RWPE1 (cell line): ENCODE measurements around the gene AKAP13.

Experiments used
- CTCF ChIA-PET: fragments of 350-600 bp; sonication (Branson Sonifier 250); formaldehyde crosslinking; extraction: SDS; loops from one replicate; lab custom pipeline; 2021; lab: Yijun Ruan, JAX
- POLR2A ChIA-PET: fragments of 400-600 bp; formaldehyde crosslinking; extraction: SDS; loops from one replicate; lab custom pipeline; 2020; ENCODE audit warnings: antibody characterized with exemption; ENCODE audit not compliant: low non-redundant PET; lab: Yijun Ruan, JAX
- DNase-seq: peaks from one replicate; pipeline ENCODE4 v3.0.0; 2012; ENCODE audit warnings: low spot score
- H3K27ac ChIP-seq: fragments of 450-650 bp; 2 replicates; pipeline ENCODE4 v1.5.1; 2017
- TF ChIP-seq, protein P1 (sequence below): fragments of 450-650 bp; conservative IDR thresholded peaks from 2 replicates; pipeline ENCODE4 v1.5.1; 2017; ENCODE audit warnings: low read depth, mild to moderate bottlenecking

Gene AKAP13

GRCh38 chr15:85451099-85451700 lies 70.8 kb downstream of the AKAP13 start:
- ChIA-PET CTCF (no interaction called here), POLR2A (no interaction called here)
- DNase-seq: no peak
- H3K27ac ChIP-seq: no peak overlapping the region
- TF ChIP-seq, protein P1, sequence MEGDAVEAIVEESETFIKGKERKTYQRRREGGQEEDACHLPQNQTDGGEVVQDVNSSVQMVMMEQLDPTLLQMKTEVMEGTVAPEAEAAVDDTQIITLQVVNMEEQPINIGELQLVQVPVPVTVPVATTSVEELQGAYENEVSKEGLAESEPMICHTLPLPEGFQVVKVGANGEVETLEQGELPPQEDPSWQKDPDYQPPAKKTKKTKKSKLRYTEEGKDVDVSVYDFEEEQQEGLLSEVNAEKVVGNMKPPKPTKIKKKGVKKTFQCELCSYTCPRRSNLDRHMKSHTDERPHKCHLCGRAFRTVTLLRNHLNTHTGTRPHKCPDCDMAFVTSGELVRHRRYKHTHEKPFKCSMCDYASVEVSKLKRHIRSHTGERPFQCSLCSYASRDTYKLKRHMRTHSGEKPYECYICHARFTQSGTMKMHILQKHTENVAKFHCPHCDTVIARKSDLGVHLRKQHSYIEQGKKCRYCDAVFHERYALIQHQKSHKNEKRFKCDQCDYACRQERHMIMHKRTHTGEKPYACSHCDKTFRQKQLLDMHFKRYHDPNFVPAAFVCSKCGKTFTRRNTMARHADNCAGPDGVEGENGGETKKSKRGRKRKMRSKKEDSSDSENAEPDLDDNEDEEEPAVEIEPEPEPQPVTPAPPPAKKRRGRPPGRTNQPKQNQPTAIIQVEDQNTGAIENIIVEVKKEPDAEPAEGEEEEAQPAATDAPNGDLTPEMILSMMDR: no peak

DNA sequence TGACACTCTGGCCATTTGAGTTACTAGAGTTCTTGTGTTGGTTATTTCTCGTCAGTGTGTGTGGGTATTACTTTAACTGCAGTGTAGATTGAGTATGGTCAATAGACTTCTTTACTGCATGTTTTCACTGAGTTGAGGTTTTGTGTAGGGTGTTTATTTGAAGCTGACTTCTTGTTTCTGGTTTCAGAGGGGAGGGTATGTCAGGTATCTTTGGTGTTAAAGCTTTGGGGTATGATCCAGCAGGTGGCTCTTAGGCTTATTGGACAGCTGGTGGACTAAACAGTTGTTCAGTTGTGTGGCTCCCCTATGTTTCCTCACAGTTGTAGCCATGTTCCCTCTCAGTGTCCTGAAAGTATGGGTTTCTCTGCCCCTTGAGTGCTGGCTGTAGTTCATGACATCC lies 72.0 kb downstream of the AKAP13 start:
- H3K27ac ChIP-seq: no peak overlapping the region
- TF ChIP-seq, protein P1: no peak
- ChIA-PET CTCF (interaction anchor here (0.7 kb wide), 1 partner anchor 29 kb away, joined by 3 read pairs; no protein-coding TSS in a partner anchor), POLR2A (no interaction called here)
- DNase-seq: no peak

- TF ChIP-seq, protein P1: no peak
- POLR2A ChIA-PET: no interaction called here
- CTCF ChIA-PET: interaction anchor here (0.5 kb wide), 1 partner anchor 128 kb away, joined by 3 read pairs; no protein-coding TSS in a partner anchor
- DNase-seq: no peak
- H3K27ac ChIP-seq: peak overlapping the region; percentile 26
These were observed 72.9 kb downstream of the AKAP13 start for GRCh38 chr15:85453144-85453872.

DNA sequence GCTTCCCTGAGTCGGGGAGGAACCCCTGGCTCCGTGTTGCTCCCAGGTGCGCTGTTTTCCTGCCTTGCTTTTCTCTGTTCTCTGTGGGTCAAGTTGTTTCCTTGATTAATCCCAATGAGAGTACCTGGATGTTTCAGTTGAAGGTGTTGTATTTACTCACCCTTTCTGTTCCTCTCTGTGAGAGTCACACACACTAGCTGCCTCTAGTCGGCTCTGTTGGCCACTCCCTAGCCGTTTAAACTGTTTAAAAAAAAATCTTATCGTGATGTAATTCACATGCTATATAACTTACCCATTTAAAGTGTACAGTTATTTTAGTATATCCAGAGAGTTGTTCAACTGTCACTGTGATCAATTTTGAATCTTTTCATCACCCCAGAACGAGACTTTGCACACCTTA lies 74.0 kb downstream of the AKAP13 start:
- CTCF ChIA-PET: no interaction called here
- TF ChIP-seq, protein P1: no peak
- H3K27ac ChIP-seq: peak overlapping the region; percentile 26
- POLR2A ChIA-PET: no interaction called here
- DNase-seq: no peak

GRCh38 chr15:85455891-85456290 lies 75.5 kb downstream of the AKAP13 start:
- POLR2A ChIA-PET: no interaction called here
- CTCF ChIA-PET: no interaction called here
- TF ChIP-seq, protein P1: no peak

DNA sequence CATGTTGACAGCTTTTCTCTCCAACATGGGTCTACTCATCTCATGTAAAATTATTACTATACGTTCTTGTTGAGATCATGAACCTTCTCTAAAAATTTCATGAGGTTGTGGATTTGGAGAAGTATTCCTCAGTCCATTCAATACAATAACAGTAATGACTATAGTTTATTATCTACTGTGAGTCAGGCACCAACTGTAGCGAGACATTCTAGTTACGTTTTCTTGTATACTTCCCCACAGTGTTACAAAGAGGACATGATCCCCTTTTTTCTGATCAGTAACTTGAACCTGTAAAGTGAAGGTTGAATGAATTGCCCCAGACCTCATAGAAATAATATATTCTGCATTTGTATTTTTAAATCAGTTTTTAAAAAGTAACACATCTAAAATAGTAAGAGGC lies 76.4 kb downstream of the AKAP13 start:
- TF ChIP-seq, protein P1: no peak
- DNase-seq: no peak
- H3K27ac ChIP-seq: no peak overlapping the region
- ChIA-PET POLR2A (no interaction called here), CTCF (no interaction called here)

More at GRCh38 chr15:85455891-85456290, 75.5 kb downstream of the AKAP13 start:
- H3K27ac ChIP-seq: no peak overlapping the region
- DNase-seq: no peak
